NCI-H2227 (cell line): ENCODE data around the gene ACE.
"Not testable (repeated sequence)": the region's sequence is repeated elsewhere in the genome, so short reads cannot be mapped to it uniquely, and the experiment has no call there.

Experiments
- DNase-seq: peaks from one replicate; lab custom pipeline; 2025; ENCODE audit not compliant: unreplicated experiment; lab: John Stamatoyannopoulos, UW

Gene ACE

GRCh38 chr17:63443053-63443452 lies 33.8 kb upstream of the ACE start:
- DNase-seq: no peak

- DNase-seq: no peak
Observed at GRCh38 chr17:63444457-63444856, 32.4 kb upstream of the ACE start.

- DNase-seq: peak; percentile 15
Observed at GRCh38 chr17:63445065-63445464, 31.8 kb upstream of the ACE start.

GRCh38 chr17:63445571-63445953 lies 31.3 kb upstream of the ACE start:
- peak; percentile 57 for DNase-seq

- DNase-seq: peak; percentile 88
Observed at GRCh38 chr17:63445954-63446752, 30.7 kb upstream of the ACE start, which contains the start of gene CYB561. CYB561 (minus strand) TSS chr17:63446306; CDS start chr17:63437547, 8,759 bp downstream.

GRCh38 chr17:63446753-63447470 lies 29.9 kb upstream of the ACE start:
- DNase-seq: no peak

GRCh38 chr17:63447471-63448009 lies 29.3 kb upstream of the ACE start:
- no peak for DNase-seq

- no peak for DNase-seq
Observed at GRCh38 chr17:63448655-63449054, 28.2 kb upstream of the ACE start.

GRCh38 chr17:63450551-63450950 lies 26.3 kb upstream of the ACE start:
- DNase-seq: no peak

- DNase-seq: no peak
Observed at GRCh38 chr17:63451150-63451549, 25.7 kb upstream of the ACE start.

GRCh38 chr17:63452046-63452961 lies 24.6 kb upstream of the ACE start:
- no peak for DNase-seq

GRCh38 chr17:63452962-63453551 lies 23.8 kb upstream of the ACE start:
- no peak for DNase-seq

- DNase-seq: not testable (repeated sequence)
Observed at GRCh38 chr17:63454357-63454756, 22.5 kb upstream of the ACE start.

GRCh38 chr17:63454915-63455314 lies 21.9 kb upstream of the ACE start:
- DNase-seq: no peak

GRCh38 chr17:63455417-63455816 lies 21.4 kb upstream of the ACE start:
- DNase-seq: no peak

GRCh38 chr17:63458478-63458877 lies 18.4 kb upstream of the ACE start:
- no peak for DNase-seq

GRCh38 chr17:63460018-63460417 lies 16.8 kb upstream of the ACE start:
- DNase-seq: no peak

- DNase-seq: no peak
Observed at GRCh38 chr17:63463771-63464170, 13.1 kb upstream of the ACE start.

GRCh38 chr17:63464691-63465236 lies 12.1 kb upstream of the ACE start:
- no peak for DNase-seq

- not testable (repeated sequence) for DNase-seq
Observed at GRCh38 chr17:63468099-63468498, 8.8 kb upstream of the ACE start.
